Transverse colon (tissue), 4 donors: ENCODE data around the gene MAX. TPM values are rescaled to one million over a fixed set of nuclear protein-coding genes. Genes with fewer than 3 reads are reported as not detected.

Source experiments
- DNase-seq: peaks from one replicate; pipeline ENCODE4 v3.0.0-alpha.2; 2019
- H3K27ac ChIP-seq, 4 donors: fragments of 200-600 bp; sonication (generic); 2 replicates each; pipeline ENCODE4 v1.5.1; 2016 to 2018; ENCODE audit warnings: inconsistent platforms in 4 of 4
- H3K27me3 ChIP-seq: fragments of 200-600 bp; sonication (generic); 2 replicates; pipeline ENCODE4 v1.5.1; 2017; ENCODE audit warnings: inconsistent platforms
- H3K36me3 ChIP-seq, 4 donors: fragments of 200-600 bp; sonication (generic); 2 replicates each; pipeline ENCODE4 v1.5.1; 2017 to 2019; ENCODE audit warnings: inconsistent platforms in 4 of 4
- H3K4me1 ChIP-seq, 4 donors: fragments of 200-600 bp; sonication (generic); 2 replicates each; pipeline ENCODE4 v1.5.1; 2017 to 2020; ENCODE audit warnings: inconsistent platforms in 4 of 4
- H3K4me3 ChIP-seq, 4 donors: fragments of 200-600 bp; sonication (generic); 1 replicate in 1 of 4; 2 replicates in 3 of 4; pipeline versions ENCODE4 v1.5.1 to v1.6.1; 2017 to 2019; ENCODE audit warnings: inconsistent platforms in 4 of 4
- H3K9me3 ChIP-seq, 2 donors: fragments of 200-600 bp; sonication (generic); 2 replicates each; pipeline ENCODE4 v1.5.1; 2017 to 2019; ENCODE audit warnings: inconsistent platforms in 2 of 2
- EP300 ChIP-seq: sonication (generic); formaldehyde crosslinking; IDR thresholded peaks from one replicate; pipeline ENCODE4 v1.6.1; 2017; ENCODE audit warnings: antibody characterized with exemption, low read depth
- POLR2A ChIP-seq: fragments of 450-650 bp; IDR thresholded peaks from one replicate; pipeline ENCODE4 v1.6.1; 2016; ENCODE audit warnings: antibody characterized with exemption, mild to moderate bottlenecking, moderate library complexity
- POLR2AphosphoS5 ChIP-seq, 3 donors: sonication (generic); formaldehyde crosslinking; IDR thresholded peaks; one replicate each; pipeline ENCODE4 v1.6.1; 2016; ENCODE audit warnings: antibody characterized with exemption in 3 of 3
- WGBS, 2 donors: methylation state at CpG; one replicate each; pipeline ENCODE4 v1.1.5; 2018; ENCODE audit warnings: low coverage in 1 of 2; 5-methylcytosine and 5-hydroxymethylcytosine counted together
- in situ Hi-C, 4 donors: fragments of 200-750 bp; cut with MboI; loops; one replicate each; pipeline versions ENCODE4 v1.15.0 to v1.15.1; 2017; ENCODE audit warnings: low sequenced_read_pairs in 3 of 4, low pct_ligation_motif_present in 1 of 4, low pct_unique_long_range_greater_than_20kb in 1 of 4
- intact Hi-C: fragments of 100-400 bp; cut with DNase I; formaldehyde crosslinking; loops from one replicate; pipeline ENCODE4 v1.15.1; 2023; ENCODE audit warnings: low total_unique reads
- total RNA-seq, 4 donors: library from RNA; depleted of rRNA; stranded (reverse); fragments of >200 nt; gene quantifications; one replicate each; pipeline ENCODE4 v1.1.0, GENCODE V29; 2016
- TF ChIP-seq, protein P1 (sequence below), 5 experiments: fragments of 200-600 bp in 3 of 5; fragments of 450-650 bp in 2 of 5; sonication (generic) in 3 of 5; IDR thresholded peaks; 1 replicate in 2 of 5; 2 replicates in 3 of 5; pipeline ENCODE4 v1.5.1; 2016 to 2017; ENCODE audit warnings: antibody characterized with exemption in 5 of 5, inconsistent platforms in 3 of 5, mild to moderate bottlenecking in 2 of 5, moderate library complexity in 1 of 5

Gene MAX
- total RNA-seq, 4 donors from 2014 or later = 35.8 to 139 (median 87.0) TPM

DNA sequence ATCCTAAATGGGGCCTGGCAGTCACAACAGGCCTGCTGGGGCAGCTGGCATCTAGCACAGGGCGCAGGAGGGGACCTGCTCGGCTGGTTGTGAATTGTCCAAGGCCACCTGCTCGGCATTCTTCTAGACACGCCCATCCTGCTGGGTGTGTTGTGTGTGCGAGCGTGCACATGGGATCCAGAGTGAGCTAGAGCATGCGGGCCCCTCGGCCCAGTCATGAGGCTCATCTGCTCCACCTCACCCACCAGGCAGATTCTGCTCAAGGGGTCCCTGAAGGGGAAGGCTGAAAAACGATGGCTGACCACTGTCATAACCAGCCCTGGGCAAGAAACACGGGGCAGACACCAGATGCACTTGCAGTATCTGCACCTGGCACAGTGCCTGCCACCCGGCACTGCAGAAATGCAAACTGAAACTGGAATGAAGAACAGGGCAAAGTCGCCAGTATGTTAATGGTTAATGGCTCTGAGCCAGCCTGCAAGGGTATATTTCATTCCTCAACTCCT is 31.8 kb downstream of the MAX start:
- TF ChIP-seq EP300 (no peak), POLR2AphosphoS5 (IDR thresholded peaks at IDR 0.05) (peak in 2 of 3 donors; percentile 48 to 57)
- Histone ChIP-seq H3K27ac (peak overlapping the region; percentile 68 to 77 (median 71)), H3K4me3 (peak overlapping the region in 2 of 4 donors; percentile 8 to 25), H3K36me3 (peaks cover 0 to 4% (median 0%) of the 10 kb centered on the region in 4 donors), H3K4me1 (peaks cover 27 to 65% (median 45%) of the 10 kb centered on the region in 4 donors), H3K9me3 (no peaks in the 10 kb centered on the region), H3K27me3 (no peaks in the 10 kb centered on the region)
- intact Hi-C loops = no loop called here
- peak; percentile 87 for DNase-seq
- in situ Hi-C loops = no loop called here
- WGBS, 2 donors = 18 to 20% methylated on average over 2 to 12 of the region's 12 CpGs

DNA sequence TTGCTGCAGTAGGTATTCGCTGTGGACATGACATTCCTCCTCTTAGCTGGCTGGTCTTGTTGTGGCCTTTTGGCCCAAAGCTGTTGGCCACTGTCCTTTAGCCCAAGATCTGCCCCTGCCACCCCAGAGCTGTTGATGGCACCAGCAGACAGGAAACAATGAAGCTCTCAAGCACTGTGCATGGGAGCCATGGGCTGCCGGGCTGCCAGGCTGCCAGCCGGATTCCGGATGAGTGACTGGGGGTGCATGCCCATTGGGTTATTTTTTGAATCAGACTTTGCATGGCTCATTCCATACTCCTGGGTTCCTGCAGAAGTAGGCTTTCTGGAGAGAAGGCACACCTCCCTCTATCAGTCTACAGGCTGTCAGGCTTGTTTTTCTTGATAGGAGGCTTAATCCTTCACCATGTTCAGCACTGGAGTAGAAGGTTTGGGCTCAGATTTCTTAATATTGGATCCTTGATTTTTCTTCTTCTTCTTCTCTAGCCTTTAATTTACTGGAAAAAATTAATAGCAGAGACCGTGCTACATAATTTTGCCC is 32.4 kb downstream of the MAX start:
- 85% methylated on average over 4 of the region's 5 CpGs; no CpG with 5 or more reads in 1 of the 2 donors for WGBS, 2 donors
- H3K36me3 ChIP-seq = peaks cover 0 to under 1% (median 0%) of the 10 kb centered on the region in 4 donors

DNA sequence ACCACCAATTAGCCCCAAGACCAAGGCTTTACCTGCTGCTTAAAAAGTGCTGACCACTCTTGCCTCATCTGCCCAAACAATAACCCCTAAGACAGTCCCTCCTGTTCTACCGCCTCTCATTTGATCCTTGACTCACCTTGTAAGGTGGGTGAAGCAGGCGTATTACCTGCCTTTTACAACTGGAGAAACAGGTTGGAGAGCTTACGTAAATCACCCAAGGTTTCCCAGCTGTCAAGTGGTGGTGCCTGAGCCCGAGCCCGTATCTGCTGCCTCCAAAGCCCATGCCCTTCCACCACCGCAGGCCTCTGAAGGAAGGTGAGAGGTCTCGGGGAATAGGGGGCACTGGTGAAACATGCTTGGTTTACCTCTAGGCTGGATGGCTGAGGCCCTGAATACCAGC is 36.6 kb downstream of the MAX start:
- peaks cover 0 to 17% (median 0%) of the 10 kb centered on the region in 4 donors for H3K36me3 ChIP-seq
- intact Hi-C loops (no loop called here), in situ Hi-C loops (no loop called here)
- no peaks in the 10 kb centered on the region for H3K9me3 ChIP-seq
- H3K27ac ChIP-seq = no peak overlapping the region
- no peak overlapping the region for H3K4me3 ChIP-seq
- TF ChIP-seq EP300 = no peak
- TF ChIP-seq POLR2AphosphoS5 (IDR thresholded peaks at IDR 0.05) = no peak
- no peak for TF ChIP-seq POLR2A
- TF ChIP-seq, protein P1, sequence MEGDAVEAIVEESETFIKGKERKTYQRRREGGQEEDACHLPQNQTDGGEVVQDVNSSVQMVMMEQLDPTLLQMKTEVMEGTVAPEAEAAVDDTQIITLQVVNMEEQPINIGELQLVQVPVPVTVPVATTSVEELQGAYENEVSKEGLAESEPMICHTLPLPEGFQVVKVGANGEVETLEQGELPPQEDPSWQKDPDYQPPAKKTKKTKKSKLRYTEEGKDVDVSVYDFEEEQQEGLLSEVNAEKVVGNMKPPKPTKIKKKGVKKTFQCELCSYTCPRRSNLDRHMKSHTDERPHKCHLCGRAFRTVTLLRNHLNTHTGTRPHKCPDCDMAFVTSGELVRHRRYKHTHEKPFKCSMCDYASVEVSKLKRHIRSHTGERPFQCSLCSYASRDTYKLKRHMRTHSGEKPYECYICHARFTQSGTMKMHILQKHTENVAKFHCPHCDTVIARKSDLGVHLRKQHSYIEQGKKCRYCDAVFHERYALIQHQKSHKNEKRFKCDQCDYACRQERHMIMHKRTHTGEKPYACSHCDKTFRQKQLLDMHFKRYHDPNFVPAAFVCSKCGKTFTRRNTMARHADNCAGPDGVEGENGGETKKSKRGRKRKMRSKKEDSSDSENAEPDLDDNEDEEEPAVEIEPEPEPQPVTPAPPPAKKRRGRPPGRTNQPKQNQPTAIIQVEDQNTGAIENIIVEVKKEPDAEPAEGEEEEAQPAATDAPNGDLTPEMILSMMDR (IDR thresholded peaks at IDR 0.05) = no peak
- peaks cover 7 to 17% (median 11%) of the 10 kb centered on the region in 4 donors for H3K4me1 ChIP-seq
- H3K27me3 ChIP-seq = no peaks in the 10 kb centered on the region
- no peak for DNase-seq
- WGBS, 2 donors = 95 to 100% methylated on average over 2 to 7 of the region's 7 CpGs

More for the DNA sequence above, 32.4 kb downstream of the MAX start:
- intact Hi-C loops = no loop called here
- no peak for DNase-seq
- TF ChIP-seq POLR2AphosphoS5 (IDR thresholded peaks at IDR 0.05) (no peak), POLR2A (no peak), EP300 (no peak)
- TF ChIP-seq, protein P1 (IDR thresholded peaks at IDR 0.05) = no peak
- Histone ChIP-seq H3K27ac (peak overlapping the region; percentile 68 to 77 (median 71)), H3K4me3 (peak overlapping the region in 1 of 4 donors; percentile 25), H3K9me3 (no peaks in the 10 kb centered on the region), H3K27me3 (no peaks in the 10 kb centered on the region), H3K4me1 (peaks cover 27 to 59% (median 44%) of the 10 kb centered on the region in 4 donors)
- in situ Hi-C loops = no loop called here

DNA sequence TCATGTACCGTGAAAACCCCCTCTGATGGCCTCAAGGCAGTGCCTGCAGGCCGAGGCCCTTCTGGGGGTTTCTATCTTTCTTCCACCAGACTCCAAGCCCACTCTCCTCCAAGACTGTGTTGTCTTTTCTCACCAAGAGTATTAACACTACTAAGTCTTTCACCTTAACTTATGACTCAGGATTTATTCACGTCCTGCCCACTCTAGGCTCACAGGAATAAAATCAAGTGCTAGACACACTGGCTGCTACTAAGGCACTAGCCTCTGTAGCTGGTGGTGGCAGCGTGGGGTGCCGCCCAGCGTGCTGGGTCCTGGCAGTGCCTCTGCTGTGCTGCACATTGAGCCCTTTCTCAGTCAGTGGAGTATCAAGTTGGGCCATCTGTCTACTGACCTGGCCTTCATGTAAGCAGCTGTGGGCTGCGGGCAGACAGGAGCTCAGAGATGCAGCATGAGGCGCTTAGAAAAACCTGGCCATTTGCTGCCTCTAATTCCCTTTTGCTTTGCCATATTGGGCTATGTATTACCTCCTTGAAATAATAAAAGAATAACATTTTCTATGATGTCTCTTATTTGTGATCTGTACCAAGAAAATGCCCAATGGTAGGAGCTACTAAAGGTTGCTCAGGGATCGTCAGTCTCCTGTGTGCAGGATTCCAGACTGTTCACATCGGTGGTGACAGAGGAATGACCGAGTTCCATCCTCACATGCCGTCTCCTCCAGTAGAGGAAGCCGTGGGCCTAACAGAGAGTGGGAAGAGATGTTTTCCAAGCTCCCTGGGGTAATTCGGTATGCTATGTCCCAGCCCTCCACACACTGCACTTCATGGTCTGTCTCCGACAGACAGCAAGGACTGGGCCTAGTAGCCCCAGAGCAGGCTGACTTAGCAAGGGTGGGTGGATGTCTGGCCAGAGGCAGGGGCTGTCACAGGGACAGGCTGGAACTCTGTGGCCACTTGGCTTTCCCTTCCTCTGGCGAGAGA is 39.9 kb downstream of the MAX start:
- 83 to 91% methylated on average over 1 to 16 of the region's 16 CpGs for WGBS, 2 donors

More for the DNA sequence above, 39.9 kb downstream of the MAX start:
- no peak overlapping the region for H3K4me3 ChIP-seq
- TF ChIP-seq EP300 (no peak), POLR2A (no peak), POLR2AphosphoS5 (IDR thresholded peaks at IDR 0.05) (no peak)
- TF ChIP-seq, protein P1 (IDR thresholded peaks at IDR 0.05) = no peak
- intact Hi-C loops (no loop called here), in situ Hi-C loops (no loop called here)
- no peaks in the 10 kb centered on the region for H3K27me3 ChIP-seq
- H3K36me3 ChIP-seq = peaks cover 0 to 28% (median 0%) of the 10 kb centered on the region in 4 donors
- H3K4me1 ChIP-seq = no peaks in the 10 kb centered on the region
- no peak for DNase-seq
- H3K9me3 ChIP-seq = no peaks in the 10 kb centered on the region
- no peak overlapping the region for H3K27ac ChIP-seq
